ENCODE measurements around the gene IL12B. TPM values are rescaled to one million over a fixed set of nuclear protein-coding genes. Genes with fewer than 3 reads are reported as not detected.

The IL12B gene
- total and polyA plus RNA-seq, 2 of the 4 experiments (the other 2 are of a cell fraction), result 0.03 TPM; not detected in 1

DNA sequence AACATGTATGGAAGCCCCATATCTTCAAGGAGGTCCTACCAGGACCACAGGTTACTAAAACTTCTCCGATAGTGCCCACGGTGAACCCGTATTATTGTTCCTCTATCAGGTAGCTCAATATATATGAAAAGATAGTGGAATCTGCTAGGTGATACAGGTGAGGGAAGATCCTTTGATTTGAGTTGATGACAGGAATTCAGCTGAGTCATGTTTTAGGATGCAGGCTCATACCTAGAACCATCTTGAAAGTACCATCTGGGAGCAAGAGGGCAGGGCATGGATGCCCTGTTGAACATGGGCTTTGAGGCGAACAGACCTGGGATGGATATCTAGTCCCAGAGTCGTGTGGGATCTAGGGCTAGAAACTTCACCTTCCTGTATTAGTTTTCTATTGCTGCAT, 35.4 kb downstream of the IL12B start:
- Histone ChIP-seq H2BK15ac (ENCODE audit: low read depth, low read length) (no peak overlapping the region), H3K4me2 (ENCODE audit: low read depth, low read length) (no peak overlapping the region), H3K56ac (ENCODE audit: extremely low read depth, insufficient read depth, low read length) (no peak overlapping the region), H2AK9ac (replicated peaks; ENCODE audit: low read depth, low read length, poor library complexity) (no peak overlapping the region), H3K23ac (ENCODE audit: low read depth, low read length) (no peak overlapping the region), H3K4ac (ENCODE audit: low read depth, low read length) (no peak overlapping the region), H3K4me3 (ENCODE audit: insufficient read depth, low read depth, low read length) (no peak overlapping the region), H3K27ac (ENCODE audit: insufficient read depth, low read length) (no peak overlapping the region), H3K9me1 (ENCODE audit: insufficient read depth, low read length) (no peaks in the 10 kb centered on the region), H3K79me1 (ENCODE audit: low read depth in 1 of 2, low read length in 2 of 2) (no peaks in the 10 kb centered on the region), H3K18ac (ENCODE audit: low read depth, low read length) (no peak overlapping the region), H3K9me3 (ENCODE audit: control insufficient read depth, insufficient read depth, low read length) (peaks cover 7% of the 10 kb centered on the region; the same call in 1 of the 2 replicates), H2BK5ac (ENCODE audit: low read depth, low read length, poor library complexity, severe bottlenecking) (no peak overlapping the region), H3K36me3 (ENCODE audit: control insufficient read depth, insufficient read depth, low read length) (no peaks in the 10 kb centered on the region), H4K91ac (ENCODE audit: insufficient read depth, low read depth, low read length) (no peak overlapping the region), H2BK20ac (ENCODE audit: low read depth, low read length) (no peak overlapping the region), H3K9ac (ENCODE audit: low read depth, low read length) (no peak overlapping the region), H2AFZ (replicated peaks; ENCODE audit: low read length, poor library complexity) (no peak overlapping the region), H3K4me1 (ENCODE audit: control insufficient read depth, insufficient read depth, low read length) (no peaks in the 10 kb centered on the region), H3K27me3 (ENCODE audit: control insufficient read depth, insufficient read depth, low read length) (no peaks in the 10 kb centered on the region), H2BK120ac (ENCODE audit: low read depth, low read length) (no peak overlapping the region), H3K14ac (replicated peaks; ENCODE audit: low read depth, low read length) (no peak overlapping the region), H4K8ac (ENCODE audit: low read depth in 2 of 2, low read length in 2 of 2) (no peak overlapping the region), H4K5ac (ENCODE audit: low read depth, low read length) (no peak overlapping the region), H4K20me1 (ENCODE audit: insufficient read depth, low read length) (no peaks in the 10 kb centered on the region), H2AK5ac (ENCODE audit: low read depth, low read length) (no peak overlapping the region)
- ChIA-PET CTCF (interaction anchor here (0.6 kb wide), 1 partner anchor 95 kb away, joined by 4 read pairs; no protein-coding TSS in a partner anchor), POLR2A (ENCODE audit: unreplicated experiment) (no interaction called here)
- WGBS, 2 experiments (ENCODE audit: extremely low coverage in 2 of 2, insufficient read length in 1 of 2), result no CpG with 5 or more reads among the region's 5 CpGs
- ATAC-seq (ENCODE audit: low read depth) (no peak), DNase-seq (no peak)
- intact Hi-C loops (cut with micrococcal nuclease), result no loop called here
- no TSS peak for BruUV-seq (replicated peaks)
- dilution Hi-C loops (cut with HindIII; ENCODE audit: low sequenced_read_pairs, unreplicated experiment), result no loop called here
- TF ChIP-seq ELK1 (IDR thresholded peaks at IDR 0.05; ENCODE audit: borderline replicate concordance, low read depth, low read length) (no peak), NFE2L2 (IDR thresholded peaks at IDR 0.05; ENCODE audit: low read depth, low read length) (peak; percentile 73)
- in situ Hi-C loops (cut with MboI; ENCODE audit: low sequenced_read_pairs), result no loop called here

Measured in IMR-90 (cell line).